Measurements from ENCODE around the gene HACL1. TPM values are rescaled to one million over a fixed set of nuclear protein-coding genes. Genes with fewer than 3 reads are reported as not detected.
"Not testable (repeated sequence)": the region's sequence is repeated elsewhere in the genome, so short reads cannot be mapped to it uniquely, and the experiment has no call there.

The HACL1 gene
- polyA plus RNA-seq, 1 of the 3 experiments (the other 2 are of a cell fraction): 15.1 TPM

DNA sequence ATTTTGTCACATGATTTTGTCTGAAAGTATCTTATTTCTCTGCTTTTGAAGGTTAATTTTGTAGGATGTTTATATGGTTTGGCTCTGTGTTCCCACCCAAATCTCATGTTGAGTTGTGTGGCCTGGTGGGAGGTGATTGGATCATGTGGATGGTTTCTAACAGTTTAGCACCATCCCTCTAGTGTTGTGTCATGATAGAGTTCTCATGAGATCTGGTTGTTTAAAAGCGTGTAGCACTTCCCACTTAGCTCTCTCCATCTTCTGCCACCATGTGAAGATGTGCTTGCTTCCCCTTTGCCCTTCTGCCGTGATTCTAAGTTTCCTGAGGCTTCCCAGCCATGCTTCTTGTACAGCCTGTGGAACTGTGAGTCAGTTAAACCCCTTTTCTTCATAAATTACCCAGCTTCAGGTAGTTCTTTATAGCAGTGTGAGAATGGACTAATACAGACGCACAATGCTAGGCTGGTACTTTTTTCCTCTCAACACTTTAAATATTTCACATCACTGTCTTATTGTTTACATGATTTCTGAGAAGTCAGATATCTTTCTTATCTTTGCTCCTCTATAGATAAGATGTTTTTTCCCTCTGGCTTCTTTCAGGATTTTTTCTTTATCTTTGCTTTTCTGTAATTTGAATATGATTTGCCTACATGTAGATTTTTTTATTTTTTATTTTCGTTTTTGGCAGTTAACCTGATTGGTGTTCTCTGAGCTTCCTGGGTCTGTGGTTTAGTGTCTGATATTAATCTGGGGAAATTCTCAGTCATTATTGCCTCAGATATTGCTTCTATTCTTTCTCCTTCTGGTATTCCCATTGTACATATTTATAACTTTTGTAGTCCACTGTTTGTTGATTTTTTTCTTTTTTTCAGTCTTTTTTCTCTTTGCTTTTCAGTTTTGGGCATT, 22.4 kb upstream of the HACL1 start (continued):
- TF ChIP-seq RXRA (IDR thresholded peaks at IDR 0.05; ENCODE audit: borderline replicate concordance, low read depth): no peak
- no peak for TF ChIP-seq TCF12 (IDR thresholded peaks at IDR 0.05)
- no peak for TF ChIP-seq FOSL2 (IDR thresholded peaks at IDR 0.05; ENCODE audit: borderline replicate concordance, low read depth)
- no peak for TF ChIP-seq ELF1 (IDR thresholded peaks at IDR 0.05)
- TF ChIP-seq GABPA (IDR thresholded peaks at IDR 0.05; ENCODE audit: low read depth): no peak
- no peak for TF ChIP-seq USF1 (IDR thresholded peaks at IDR 0.05; ENCODE audit: borderline replicate concordance, low read depth)

DNA sequence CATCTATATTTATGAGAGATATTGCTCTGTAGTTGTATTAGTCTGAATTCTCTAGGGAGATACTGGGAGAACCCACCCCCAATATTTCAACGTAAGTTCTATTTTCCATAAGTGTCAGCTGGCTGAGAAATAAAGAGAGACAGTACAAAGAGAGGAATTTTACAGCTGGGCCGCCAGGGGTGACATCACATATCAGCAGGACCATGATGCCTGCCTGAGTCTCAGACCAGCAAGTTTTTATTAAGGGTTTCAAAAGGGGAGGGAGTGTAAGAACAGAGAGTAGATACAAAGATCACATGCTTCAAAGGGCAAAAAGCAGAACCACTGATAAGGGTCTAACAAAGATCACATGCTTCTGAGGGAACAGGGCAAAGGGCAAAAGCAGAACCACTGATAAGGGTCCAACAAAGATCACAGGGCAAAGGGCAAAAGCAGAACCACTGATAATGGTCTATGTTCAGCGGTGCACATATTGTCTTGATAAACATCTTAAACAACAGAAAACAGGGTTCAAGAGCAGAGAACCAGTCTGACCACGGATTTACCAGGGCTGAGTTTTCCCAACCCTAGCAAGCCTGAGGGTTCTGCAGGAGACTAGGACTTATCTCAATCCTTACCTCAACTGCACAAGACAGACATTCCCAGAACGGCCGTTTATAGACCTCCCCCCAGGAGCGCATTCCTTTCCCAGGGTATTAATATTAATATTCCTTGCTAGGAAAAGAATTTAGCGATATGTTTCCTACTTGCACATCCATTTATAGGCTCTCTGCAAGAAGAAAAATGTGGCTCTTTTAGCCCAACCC, 18.5 kb upstream of the HACL1 start:
- H3K4me2 ChIP-seq; H4K20me1 ChIP-seq (ENCODE audit: insufficient read depth); H3K4me1 ChIP-seq (ENCODE audit: control insufficient read depth in 1 of 2, insufficient read depth in 2 of 2, low read depth in 1 of 2, low read length in 1 of 2); H3K9me2 ChIP-seq; H2AFZ ChIP-seq (ENCODE audit: low read depth); H3K79me2 ChIP-seq (ENCODE audit: insufficient read depth); H3K27ac ChIP-seq (ENCODE audit: low read depth in 2 of 2, low read length in 1 of 2); H3K4me3 ChIP-seq (ENCODE audit: low read depth in 2 of 2, low read length in 1 of 2); H3F3A ChIP-seq (replicated peaks; ENCODE audit: insufficient read depth); H3K27me3 ChIP-seq (ENCODE audit: insufficient read depth); H3K9me3 ChIP-seq; H3K9ac ChIP-seq; H3K36me3 ChIP-seq (replicated peaks in 1 of 2; ENCODE audit: control insufficient read depth in 1 of 2, insufficient read depth in 2 of 2, low read length in 1 of 2); DNase-seq; POLR2A ChIA-PET: not testable (repeated sequence)
- WGBS (ENCODE audit: low lambda C conversion rate): 80% methylated on average over 8 of the region's 8 CpGs
- CTCF ChIA-PET: interaction anchor here (1.0 kb wide), 1 partner anchor 11 kb away, joined by 3 read pairs; no protein-coding TSS in a partner anchor

DNA sequence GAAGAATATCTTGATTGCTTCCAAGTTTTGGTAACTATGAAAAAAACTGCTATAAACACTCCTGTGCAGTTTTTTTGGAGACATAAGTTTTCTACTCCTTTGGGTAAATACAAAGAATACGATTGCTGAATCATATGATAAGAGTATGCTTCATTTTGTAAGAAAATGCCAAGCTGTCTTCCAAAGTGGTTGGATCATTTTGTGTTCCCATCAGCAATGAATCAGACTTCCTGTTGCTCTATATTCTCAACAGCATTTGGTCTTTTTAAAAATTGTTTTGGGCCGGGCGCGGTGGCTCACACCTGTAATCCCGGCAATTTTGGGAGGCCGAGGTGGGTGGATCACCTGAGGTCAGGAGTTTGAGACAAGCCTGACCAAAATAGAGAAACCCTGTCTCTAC, 14.7 kb upstream of the HACL1 start:
- Histone ChIP-seq H3K79me2 (ENCODE audit: insufficient read depth) (no peaks in the 10 kb centered on the region), H3K9me3 (no peaks in the 10 kb centered on the region), H3K4me3 (ENCODE audit: low read depth in 2 of 2, low read length in 1 of 2) (no peak overlapping the region), H3K9me2 (no peaks in the 10 kb centered on the region), H2AFZ (ENCODE audit: low read depth) (no peak overlapping the region), H4K20me1 (ENCODE audit: insufficient read depth) (no peaks in the 10 kb centered on the region), H3K4me2 (no peak overlapping the region), H3K27me3 (ENCODE audit: insufficient read depth) (no peaks in the 10 kb centered on the region), H3K4me1 (ENCODE audit: control insufficient read depth in 1 of 2, insufficient read depth in 2 of 2, low read depth in 1 of 2, low read length in 1 of 2) (no peaks in the 10 kb centered on the region), H3F3A (replicated peaks; ENCODE audit: insufficient read depth) (peaks cover 6% of the 10 kb centered on the region), H3K27ac (ENCODE audit: low read depth in 2 of 2, low read length in 1 of 2) (peak overlapping the region in 1 of 2 experiments; percentile 35; a peak in 1 of 4 replicates), H3K9ac (no peak overlapping the region), H3K36me3 (replicated peaks in 1 of 2; ENCODE audit: control insufficient read depth in 1 of 2, insufficient read depth in 2 of 2, low read length in 1 of 2) (peaks cover 0 to 9% of the 10 kb centered on the region in 2 experiments)
- CTCF ChIA-PET: interaction anchor here (1.3 kb wide), 1 partner anchor 15 kb away, joined by 3 read pairs; no protein-coding TSS in a partner anchor
- 93% methylated on average over 6 of the region's 6 CpGs for WGBS (ENCODE audit: low lambda C conversion rate)
- POLR2A ChIA-PET: interaction anchor here (1.6 kb wide), 1 partner anchor 14 kb away, joined by 3 read pairs; the partner anchor contains the start of genes BTD and HACL1
- TF ChIP-seq USF1 (IDR thresholded peaks at IDR 0.05; ENCODE audit: borderline replicate concordance, low read depth): no peak
- TF ChIP-seq FOSL2 (IDR thresholded peaks at IDR 0.05; ENCODE audit: borderline replicate concordance, low read depth): peak; percentile 31; the same call in 1 of the 2 replicates
- no peak for DNase-seq
